IMR-90 (cell line): Measurements from ENCODE around the gene KCNT1.

Experiments
- CTCF ChIP-seq: conservative IDR thresholded peaks from 2 replicates; pipeline ENCODE4 v1.5.1; 2012; ENCODE audit warnings: mild to moderate bottlenecking, low read depth, low read length, improper control_type of control experiment
- POLR2A ChIP-seq: IDR thresholded peaks from 2 replicates; pipeline ENCODE4 v1.6.1; 2012; ENCODE audit warnings: mild to moderate bottlenecking, low read depth, low read length
- RCOR1 ChIP-seq: IDR thresholded peaks from 2 replicates; pipeline ENCODE4 v1.6.1; 2012; ENCODE audit warnings: mild to moderate bottlenecking, low read length, improper control_type of control experiment; ENCODE audit not compliant: insufficient replicate concordance

GRCh38 chr9:135794057-135794335 is 92.0 kb downstream of the KCNT1 start:
- TF ChIP-seq CTCF: no peak
- no peak for TF ChIP-seq POLR2A
- no peak for TF ChIP-seq RCOR1
